ENCODE data around the gene WWTR1.

DNA sequence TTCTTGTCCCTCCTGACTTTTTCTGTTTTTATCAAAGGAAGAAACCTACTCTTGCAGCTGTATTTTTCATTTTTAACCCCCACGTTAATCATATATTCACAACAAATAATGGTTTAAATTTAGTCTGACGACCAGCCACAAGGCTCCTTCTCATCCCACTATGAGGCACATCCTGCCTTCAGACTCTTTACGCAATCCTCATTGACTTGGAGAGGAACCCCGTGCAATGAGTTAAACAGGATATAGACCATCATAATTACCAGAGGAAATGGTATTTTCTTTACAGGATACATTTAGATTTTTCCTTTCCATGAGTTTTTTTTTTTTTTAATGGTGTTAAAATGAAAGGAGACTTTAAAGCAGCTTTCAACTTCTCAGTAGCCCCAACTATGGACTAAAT, 68.5 kb downstream of the WWTR1 start:
- TF ChIP-seq, protein P1, sequence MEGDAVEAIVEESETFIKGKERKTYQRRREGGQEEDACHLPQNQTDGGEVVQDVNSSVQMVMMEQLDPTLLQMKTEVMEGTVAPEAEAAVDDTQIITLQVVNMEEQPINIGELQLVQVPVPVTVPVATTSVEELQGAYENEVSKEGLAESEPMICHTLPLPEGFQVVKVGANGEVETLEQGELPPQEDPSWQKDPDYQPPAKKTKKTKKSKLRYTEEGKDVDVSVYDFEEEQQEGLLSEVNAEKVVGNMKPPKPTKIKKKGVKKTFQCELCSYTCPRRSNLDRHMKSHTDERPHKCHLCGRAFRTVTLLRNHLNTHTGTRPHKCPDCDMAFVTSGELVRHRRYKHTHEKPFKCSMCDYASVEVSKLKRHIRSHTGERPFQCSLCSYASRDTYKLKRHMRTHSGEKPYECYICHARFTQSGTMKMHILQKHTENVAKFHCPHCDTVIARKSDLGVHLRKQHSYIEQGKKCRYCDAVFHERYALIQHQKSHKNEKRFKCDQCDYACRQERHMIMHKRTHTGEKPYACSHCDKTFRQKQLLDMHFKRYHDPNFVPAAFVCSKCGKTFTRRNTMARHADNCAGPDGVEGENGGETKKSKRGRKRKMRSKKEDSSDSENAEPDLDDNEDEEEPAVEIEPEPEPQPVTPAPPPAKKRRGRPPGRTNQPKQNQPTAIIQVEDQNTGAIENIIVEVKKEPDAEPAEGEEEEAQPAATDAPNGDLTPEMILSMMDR (IDR thresholded peaks at IDR 0.05; ENCODE audit: insufficient read depth, low read length) = no peak
- TF ChIP-seq, protein P2, sequence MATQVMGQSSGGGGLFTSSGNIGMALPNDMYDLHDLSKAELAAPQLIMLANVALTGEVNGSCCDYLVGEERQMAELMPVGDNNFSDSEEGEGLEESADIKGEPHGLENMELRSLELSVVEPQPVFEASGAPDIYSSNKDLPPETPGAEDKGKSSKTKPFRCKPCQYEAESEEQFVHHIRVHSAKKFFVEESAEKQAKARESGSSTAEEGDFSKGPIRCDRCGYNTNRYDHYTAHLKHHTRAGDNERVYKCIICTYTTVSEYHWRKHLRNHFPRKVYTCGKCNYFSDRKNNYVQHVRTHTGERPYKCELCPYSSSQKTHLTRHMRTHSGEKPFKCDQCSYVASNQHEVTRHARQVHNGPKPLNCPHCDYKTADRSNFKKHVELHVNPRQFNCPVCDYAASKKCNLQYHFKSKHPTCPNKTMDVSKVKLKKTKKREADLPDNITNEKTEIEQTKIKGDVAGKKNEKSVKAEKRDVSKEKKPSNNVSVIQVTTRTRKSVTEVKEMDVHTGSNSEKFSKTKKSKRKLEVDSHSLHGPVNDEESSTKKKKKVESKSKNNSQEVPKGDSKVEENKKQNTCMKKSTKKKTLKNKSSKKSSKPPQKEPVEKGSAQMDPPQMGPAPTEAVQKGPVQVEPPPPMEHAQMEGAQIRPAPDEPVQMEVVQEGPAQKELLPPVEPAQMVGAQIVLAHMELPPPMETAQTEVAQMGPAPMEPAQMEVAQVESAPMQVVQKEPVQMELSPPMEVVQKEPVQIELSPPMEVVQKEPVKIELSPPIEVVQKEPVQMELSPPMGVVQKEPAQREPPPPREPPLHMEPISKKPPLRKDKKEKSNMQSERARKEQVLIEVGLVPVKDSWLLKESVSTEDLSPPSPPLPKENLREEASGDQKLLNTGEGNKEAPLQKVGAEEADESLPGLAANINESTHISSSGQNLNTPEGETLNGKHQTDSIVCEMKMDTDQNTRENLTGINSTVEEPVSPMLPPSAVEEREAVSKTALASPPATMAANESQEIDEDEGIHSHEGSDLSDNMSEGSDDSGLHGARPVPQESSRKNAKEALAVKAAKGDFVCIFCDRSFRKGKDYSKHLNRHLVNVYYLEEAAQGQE (IDR thresholded peaks at IDR 0.05; ENCODE audit: insufficient replicate concordance, low read depth) = no peak
- TF ChIP-seq SPI1 (IDR thresholded peaks at IDR 0.05; ENCODE audit: borderline replicate concordance, low read depth) (no peak), POLR2AphosphoS5 (IDR thresholded peaks at IDR 0.05; ENCODE audit: low read depth) (no peak)

Measured in HL-60 (cell line).